ENCODE results near the gene PLCL1.

The PLCL1 gene

DNA sequence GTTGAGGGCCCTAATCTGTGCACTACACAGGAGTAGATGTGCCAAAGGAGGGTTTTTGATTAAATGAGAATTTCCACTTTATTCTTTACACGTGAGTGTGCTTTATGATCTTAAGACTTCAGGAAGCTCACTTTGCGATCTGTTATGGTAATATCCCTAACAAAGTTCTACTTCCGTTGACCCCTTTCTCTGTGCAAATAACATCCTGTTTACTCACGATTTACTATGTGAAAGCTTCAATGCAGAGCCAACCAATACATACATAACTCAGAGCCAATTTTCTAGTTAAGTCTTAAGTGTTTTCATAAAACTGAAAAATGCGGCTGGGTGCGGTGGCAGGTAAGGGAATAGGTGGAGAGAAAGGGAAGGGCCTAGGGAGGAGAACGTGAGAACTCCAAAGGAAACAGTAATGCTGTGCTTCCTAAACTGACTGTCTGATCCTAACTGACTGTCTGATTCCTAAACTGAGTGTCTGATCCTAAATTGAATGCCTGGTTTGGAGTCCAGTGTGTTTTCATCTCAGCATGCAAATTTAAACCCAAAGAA is 87.6 kb downstream of the PLCL1 start:
- no peak for DNase-seq

DNA sequence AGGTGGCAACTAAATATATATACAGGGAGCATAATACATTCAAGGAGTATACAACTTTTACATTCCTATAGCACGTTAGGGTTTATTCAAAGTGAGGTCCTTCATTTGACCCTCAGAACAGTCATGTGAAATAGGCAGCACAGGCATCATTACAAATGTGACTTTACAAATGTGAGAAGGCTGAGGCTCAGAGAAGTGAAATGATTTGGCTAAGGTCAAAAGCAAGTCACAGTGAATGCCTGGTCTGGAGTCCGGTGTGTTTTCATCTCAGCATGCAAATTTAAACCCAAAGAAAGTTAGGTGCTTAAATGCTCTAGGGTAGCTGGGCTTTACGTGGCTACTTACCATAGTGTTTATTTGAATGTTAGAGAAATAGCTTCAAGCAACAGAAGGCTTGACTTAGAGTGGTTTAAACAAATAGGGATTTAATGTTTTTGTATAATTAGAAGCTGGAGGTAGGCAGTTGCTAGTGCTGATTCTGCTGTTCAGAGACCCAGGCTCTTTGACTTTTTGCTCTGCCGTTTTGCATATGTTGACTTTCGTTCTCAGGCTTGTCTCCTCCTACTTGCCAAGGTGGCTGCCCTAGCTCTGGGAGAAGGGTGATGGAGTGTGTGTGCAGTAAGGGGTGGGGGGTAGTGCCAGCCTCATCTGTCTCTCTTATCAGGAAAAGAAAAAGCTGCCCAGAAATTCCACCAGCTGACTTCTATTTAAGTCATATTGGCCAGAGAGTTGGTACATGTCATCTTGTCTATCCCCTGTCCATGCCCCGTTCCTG is 89.2 kb downstream of the PLCL1 start:
- DNase-seq = no peak

DNA sequence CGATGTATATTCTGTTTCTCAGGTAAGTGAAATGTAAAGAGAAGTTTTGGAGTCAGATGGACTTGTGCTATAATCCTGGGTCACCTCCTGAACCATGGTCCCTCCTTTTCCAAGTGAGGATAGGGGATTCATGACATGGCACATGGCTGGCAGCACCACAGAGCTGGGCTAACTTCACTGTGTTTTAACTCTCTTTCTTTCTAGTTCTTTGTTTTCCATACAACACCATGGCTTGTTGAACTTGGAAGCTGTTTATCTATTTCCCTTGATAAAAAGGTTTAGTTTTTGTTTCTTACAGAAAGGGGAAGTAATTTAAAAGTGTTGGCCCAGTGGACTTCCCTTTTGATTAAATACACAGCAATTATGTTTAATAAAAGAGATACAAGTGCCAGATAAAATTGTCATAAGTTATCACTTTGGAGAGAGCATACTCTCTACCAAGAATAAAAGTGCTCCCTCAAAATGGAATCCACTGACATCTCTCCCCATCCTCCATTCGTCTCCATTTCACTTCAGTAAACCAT is 90.4 kb downstream of the PLCL1 start:
- DNase-seq = no peak

DNA sequence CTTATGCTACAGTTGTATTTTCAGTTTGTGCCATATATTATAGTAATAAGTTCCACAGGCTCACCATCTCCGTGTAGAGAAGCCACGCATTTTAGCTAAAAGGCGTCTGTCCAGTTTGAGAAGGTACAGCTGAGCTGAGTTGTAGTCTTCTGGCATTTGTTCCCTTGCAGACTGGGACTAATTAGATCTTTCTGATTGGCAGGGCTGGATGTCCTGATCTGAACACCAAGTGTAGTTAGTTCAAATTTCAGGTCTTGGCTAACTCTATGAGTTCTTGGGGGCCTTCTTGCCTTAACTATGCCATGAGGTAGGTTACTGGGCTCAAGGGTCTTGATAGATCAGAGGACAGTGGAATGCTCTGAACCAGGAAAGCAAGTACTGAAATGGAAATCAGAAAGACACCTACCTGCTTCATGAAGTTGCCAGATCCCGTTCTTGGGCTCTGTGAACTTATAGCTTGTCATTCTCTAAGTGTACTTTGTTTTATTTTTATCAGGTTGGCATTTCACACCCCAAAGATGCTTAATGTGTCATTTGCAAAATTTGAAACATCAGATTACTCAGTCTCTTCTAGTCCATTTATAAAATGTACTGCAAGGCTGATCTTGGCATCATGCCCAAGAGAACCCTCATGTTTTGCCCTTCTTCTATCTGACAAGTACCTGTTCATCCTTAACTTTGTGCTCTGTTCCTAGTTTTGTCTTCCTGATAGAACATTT is 93.7 kb downstream of the PLCL1 start:
- DNase-seq = no peak

DNA sequence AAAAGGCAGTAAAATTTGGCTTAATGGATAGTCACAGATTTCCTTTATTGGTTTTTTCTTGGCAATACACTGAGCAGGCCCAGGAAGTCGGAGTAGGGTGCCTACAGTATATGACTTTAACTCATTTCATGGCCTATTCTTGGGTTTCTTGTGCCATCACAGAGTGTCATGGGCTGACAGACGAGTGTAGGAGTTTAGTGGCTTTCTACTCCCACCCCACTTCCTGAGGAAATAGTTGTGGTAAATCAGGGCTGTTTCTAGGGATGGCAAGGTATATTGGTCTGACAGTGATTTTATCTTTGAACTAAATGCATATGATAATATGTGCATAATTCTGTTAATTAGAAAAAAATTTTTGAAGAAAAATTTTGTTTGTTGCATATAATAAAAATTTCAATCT is 100.1 kb downstream of the PLCL1 start:
- no peak for DNase-seq

DNA sequence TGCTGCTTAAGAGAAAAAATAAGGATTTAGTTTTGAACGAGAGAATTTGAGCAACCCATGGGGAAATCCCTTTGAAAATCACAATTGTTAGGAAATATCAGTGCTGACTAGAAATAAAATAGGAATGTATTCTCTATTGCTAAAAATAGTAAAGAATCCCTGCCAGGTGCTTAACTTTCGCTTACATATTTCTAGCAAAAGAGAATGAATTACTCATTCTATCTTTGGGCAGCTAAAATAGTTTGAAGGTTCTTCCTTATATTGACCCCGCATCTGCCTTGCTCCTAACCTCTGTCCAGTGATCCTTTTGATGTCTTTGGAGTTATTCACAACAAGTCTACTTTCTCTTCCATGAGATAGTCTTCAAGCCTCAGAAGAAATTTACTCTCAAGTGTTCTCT is 103.8 kb downstream of the PLCL1 start:
- DNase-seq = no peak

DNA sequence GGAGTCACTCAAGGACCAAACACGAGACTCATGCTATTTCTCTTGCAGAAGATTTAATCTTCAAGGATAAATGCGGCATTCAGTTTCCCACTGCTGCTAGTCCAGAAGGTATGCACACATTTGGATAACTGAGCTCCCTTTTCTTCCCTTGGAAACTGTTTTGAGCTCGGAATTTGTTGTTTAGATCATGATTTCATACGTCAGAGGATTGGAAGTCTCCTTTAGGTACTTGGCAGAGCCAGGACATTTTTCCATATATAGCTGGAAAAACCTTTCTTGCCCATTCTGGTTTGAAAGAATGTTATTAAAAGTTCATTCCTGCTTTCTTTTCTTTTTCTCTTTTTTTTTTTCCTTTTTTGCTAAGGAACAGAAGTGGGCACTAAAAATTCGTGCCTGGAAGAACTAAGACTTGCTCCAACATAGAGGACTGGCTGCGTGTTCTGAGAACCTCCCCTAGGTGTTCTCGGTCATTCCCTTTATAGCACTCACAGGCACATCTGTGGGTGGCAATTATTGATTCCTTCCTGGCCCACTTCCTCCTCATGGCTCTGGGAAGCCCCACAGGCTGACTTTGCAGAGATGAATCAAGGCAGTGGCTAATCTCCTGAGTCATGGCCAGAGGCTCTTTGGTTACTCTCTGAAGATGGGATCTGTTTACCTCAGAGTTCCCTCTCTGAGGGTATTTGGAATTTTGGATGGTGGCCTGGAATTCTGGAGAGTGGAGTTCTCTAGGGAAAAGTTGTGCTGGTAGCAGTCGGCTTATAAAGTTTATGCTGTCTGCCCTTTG is 104.8 kb downstream of the PLCL1 start:
- no peak for DNase-seq

DNA sequence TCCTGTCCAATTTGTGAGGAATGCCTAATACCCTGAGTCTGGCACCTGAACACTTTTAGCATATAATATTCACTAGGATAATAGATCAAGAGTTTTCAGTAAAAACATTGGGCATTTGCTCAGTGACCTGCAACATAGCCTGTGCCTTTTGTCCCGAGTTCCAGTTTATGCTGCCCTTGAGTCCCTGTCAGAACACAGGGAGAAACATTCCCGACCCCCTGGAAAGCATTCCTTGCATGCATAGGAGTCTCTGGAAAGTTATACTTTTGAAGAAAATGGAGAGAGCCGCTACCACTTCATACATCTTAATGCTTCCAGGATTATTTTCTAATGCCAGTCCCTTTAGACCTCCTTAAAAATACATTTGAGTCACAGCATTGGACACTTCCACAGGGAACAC is 107.3 kb downstream of the PLCL1 start:
- DNase-seq = no peak

DNA sequence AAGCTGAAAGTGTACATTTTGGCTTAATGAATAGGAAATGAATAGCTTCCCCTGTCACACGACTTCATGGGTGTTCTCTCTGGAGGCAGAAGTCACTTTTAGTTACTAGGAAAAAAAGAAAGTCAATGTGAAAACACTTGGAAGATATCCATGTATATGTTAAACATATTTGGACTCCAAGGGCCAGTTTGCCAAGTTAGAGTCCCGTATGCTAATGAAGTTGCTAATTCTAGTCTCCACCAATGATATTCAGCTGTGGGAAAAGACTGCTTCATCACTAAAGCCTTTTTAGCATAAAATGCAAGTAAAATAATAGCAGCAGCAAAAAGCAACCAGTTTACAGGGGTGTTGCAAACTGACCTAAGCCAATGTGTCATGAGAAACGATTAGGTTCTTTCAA is 108.7 kb downstream of the PLCL1 start:
- DNase-seq = no peak

DNA sequence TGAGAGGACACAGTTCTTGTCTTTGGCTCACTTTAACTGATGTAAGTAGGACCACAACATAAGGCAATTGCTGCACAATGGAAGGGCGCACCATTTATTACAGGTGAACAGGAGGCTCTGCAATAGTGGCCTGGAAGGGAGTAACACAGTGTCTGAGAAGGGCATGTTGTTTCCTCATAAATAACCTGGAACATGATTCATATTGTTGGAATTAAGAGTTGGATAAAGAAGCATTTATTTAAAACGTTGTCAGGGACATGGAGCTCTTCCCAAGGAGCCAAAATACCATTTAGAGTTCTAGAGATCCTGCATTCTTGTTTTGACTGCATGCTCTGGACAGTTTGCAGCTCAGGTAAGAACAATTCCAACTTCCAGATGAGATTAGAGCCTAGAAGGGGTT is 110.4 kb downstream of the PLCL1 start:
- DNase-seq = no peak

DNA sequence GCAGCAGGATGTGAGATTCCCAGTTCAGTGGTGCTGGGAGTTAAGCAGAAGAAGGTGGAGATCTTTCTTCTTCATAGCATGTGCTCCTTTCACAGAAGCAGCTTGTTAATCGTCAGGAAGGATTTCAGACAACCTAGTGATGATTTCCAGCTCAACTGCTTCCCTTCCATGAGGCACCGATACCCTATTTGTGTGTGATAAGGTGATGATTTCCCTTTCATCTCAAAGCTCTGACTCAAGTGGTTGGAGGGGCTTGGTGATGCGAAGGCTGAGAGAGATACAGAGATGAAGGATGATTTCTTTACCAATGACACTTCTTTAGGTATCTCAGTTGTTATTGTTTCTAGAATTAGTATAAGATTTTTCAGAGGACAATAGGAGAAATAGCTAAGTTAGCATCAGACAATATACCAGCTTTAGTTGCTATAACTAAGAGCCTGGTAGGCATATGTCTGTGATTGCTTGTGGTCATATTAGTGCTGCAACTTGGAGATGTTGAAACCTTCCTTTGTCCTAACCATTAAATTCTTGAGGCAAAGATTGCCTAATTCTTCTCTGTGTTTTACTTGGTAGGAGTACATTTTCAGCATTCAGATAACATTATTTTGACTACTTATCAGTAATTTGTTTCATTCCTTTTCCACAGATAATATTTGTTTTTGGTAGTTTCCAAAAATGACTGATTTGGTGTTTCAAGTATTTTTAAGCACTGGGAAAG is 111.3 kb downstream of the PLCL1 start:
- DNase-seq = no peak

DNA sequence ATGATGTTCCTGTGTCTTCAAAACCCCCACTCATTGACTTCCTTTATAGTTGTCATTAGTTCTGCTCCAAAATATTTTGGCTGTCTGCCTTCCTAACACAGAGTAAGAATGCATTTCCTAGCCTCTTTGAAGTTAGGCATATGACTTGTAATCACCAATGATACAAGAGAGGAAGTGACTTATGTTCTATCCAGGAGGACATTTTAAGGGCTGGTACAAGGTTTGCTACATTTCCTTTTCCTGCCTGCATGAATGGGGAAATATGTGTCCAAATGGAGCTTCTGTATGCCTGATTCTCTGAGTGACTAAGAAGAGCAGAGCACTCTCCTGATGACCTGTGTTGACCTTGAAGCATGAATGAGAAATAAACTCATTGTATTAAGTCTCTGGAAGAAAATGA is 115.1 kb downstream of the PLCL1 start:
- DNase-seq = no peak

DNA sequence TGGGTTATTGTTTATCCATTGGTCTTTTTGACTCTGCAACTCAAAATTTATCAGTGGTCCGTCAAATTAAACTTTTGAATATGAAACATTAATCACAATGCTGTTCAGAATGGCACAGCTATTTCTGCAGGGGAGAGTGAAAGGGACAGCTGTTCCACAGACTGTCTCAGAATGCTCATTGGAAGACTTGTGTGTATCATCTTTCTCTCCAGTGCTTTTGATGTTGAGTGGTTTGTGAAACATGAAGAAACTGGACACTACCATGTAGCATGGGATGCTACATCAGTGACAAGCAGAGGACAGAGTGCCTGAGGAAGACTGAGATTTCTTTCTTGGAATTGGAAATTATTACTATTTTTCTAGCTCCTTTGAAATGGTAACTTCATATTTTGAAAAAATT is 115.7 kb downstream of the PLCL1 start:
- no peak for DNase-seq

DNA sequence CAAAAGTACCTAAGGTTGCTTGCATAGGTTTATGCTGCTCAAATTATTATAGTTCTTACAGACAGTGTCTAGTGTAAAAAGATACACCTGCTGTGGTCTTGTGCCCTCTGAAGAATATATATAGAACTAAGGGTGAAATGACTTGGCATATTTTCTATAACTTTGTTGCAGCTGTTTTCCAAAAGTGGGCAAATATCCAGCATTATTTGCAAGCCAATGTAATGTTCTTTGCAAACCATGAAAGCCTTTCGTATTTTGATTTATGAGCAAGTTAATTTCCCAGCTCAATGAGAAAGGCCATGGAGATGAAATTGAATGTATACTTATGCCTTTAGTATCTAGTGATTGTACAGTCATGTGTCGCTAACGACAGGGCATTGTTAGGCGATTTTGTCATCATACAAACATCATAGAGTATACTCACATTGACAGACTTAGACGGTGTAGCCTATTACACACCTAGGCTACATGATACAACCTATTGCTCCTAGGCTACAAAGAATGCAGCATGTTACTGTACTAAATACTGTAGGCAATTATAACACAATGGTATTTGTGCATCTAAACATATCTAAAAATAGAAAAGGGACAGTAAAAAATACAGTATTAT is 116.3 kb downstream of the PLCL1 start:
- DNase-seq = no peak

DNA sequence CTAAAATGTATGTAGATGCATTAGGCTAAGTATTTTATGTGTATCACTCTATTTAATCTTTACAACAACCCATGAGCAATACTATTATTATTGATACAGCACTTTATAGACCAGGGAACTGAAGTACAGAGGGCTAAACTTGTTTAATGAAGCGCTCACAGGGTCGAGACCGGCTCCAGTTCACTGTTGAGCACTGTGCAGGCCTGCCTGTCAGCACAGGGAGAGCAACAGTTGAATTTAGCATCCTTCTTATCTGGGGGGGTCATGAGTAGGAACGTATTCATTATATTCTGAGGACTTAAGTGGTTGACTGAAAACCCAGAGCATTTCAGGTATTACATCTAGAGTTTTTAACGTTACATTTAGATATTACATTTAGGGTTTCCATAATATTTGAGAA is 120.1 kb downstream of the PLCL1 start:
- no peak for DNase-seq

DNA sequence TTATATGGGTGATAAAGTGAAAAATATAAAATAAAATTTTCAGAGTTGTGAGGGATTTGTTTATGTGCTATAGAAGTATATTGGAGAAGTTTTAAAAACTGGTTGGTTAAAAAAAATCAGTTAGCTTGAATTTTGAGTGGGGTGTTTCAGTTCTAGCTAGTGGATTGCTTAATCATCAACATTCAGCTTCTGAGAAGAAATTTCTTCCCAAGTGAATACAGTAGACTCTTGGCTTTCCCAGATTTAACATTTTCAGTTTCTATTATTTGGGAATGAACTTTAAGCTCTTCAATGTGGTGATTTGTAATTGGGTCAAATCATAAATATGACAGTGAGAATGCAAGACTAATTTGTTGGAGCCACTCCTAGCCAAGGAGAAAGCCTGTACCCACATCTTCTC is 120.8 kb downstream of the PLCL1 start:
- no peak for DNase-seq

DNA sequence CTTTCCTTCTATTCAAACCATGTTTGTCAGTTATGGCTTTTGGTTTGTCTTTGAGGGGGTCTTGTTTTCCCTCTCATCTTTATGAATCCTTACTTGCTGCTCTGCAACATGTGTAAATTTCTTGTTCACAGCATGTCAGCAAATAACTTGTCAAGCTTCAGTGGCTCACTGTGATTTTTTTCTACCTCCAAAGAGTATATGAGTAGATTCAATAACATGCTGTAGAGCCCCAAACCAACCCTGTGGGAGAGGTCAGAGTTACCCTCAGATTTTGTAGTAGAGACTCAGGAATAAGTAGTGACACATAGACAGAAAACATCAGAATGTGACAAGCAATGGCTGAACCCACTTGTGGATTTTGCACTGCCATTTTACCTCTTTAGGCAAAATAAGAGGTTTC is 121.6 kb downstream of the PLCL1 start:
- DNase-seq = no peak

DNA sequence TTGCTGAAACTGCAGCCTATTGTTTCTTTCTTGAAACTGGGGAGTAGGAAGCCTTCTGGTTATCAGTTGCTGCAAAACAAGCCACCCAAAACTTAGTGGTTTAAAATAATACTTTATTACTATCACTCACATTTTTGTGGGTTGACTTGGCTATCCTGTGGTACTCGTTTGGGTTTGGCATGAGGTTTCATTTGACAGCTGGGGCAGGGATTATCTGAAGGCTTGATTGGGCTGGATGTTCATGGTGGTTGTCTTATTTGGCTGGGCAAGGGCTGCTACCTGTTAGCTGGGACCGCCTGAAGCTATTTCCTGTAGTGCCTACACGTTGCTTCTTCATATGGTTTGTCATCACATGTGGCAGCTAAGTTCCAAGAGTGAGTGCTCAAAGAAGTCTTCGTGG is 122.3 kb downstream of the PLCL1 start:
- DNase-seq = no peak

DNA sequence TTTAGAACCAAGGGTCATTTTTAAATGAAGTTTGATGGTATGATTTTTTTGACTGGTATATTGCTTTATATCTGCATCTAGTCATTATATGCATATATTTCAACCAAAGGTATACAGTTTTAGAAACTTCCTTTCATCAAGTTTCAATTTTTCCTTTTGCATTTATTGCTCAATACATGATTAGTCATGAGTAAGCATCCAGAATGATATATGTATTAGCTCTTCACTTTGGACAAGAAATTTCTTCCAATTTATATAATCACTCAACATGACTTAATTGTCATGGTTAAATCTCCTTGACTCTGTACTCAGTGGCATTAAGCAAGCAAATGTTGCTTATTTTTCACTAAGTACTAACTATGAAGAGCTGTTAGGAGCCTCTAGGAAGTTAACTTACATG is 123.6 kb downstream of the PLCL1 start:
- no peak for DNase-seq

DNA sequence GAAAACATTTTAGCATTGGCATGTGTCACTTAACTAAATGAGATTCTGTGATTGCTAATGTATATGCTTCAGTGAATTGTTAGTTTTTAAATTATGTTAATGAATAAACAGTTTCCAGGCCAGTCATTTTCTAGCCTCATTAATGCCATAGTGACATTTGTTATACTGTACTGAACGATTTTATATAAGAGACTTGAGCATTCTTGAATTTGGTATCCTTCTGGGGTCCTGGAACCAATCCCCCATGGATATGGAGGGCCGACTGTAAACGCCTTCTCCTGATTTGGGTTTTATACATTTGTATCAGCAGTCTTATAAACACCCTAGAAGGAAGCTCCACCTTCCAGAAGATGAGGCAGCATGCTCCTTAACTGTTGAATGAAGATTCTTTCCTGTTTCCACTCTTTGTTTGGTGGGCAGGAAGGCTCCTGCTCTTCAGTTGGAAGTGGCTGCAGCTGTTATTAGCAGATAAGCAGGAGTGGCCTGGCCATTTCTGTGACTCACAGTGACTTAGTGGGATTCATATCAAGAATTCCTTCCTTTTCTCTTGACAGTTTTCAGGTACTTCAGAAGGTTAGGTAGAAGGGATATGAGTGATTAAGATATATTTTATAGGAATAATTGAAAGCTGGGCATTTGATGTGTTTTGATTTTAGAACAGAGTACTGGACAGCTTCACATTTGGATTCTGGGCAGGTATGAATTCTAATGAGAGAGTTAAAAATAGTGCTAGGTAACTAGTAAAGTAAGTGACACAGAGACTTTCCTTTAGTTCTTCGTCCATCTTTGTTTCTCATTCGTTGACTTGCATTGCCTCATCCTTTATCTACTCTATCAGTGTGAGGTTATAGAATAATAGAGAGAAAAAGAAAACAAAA is 124.9 kb downstream of the PLCL1 start:
- DNase-seq = no peak

DNA sequence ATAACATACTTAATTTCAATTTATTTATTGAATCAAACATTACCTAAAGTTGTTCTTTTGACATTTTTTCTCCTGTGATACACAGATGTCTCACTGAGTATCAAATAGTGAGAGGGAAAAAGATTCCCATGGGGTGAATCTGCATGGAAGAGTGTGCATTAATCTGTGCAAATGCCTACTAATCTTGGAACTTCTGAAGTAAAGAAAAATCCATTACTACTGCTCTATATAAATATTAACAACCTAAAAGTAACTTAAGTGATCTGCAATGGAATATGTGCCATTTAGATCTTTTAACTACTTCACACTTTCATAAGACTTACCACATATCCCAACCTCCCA is 125.5 kb downstream of the PLCL1 start:
- no peak for DNase-seq

Data from DMS 273 treated with DMSO at 0.1 percent for 48 hours (cell line).